PC-3 (cell line): Measurements from ENCODE around the gene BAIAP3. TPM values are rescaled to one million over a fixed set of nuclear protein-coding genes. Genes with fewer than 3 reads are reported as not detected.

Experiments used
- ATAC-seq: fragments of 200-7000 bp; cut with Tn5 transposase; 2 replicates; pipeline ENCODE4 v1.9.1; 2020; ENCODE audit warnings: mild to moderate bottlenecking, moderate library complexity
- BruUV-seq: library from RNA; stranded (reverse); fragments of 400-500 nt; replicated peaks from 2 replicates; lab custom pipeline; 2021; lab: Mats Ljungman, UMichigan
- CTCF ChIA-PET: fragments of 300-600 bp; sonication (Branson Sonifier 250); formaldehyde crosslinking; loops from one replicate; lab custom pipeline; 2022; ENCODE audit warnings: antibody characterized with exemption; lab: Charles Lee
- POLR2A ChIA-PET: fragments of 300-600 bp; sonication (Branson Sonifier 250); formaldehyde crosslinking; loops from one replicate; lab custom pipeline; 2022; ENCODE audit warnings: antibody characterized with exemption; ENCODE audit not compliant: unreplicated experiment; lab: Charles Lee
- DNase-seq: peaks from one replicate; pipeline ENCODE4 v3.0.0-alpha.2; 2015
- H2AFZ ChIP-seq: fragments of 300-600 bp; sonication (generic); 2 replicates; pipeline ENCODE4 v1.6.0; 2016; ENCODE audit warnings: antibody characterized with exemption, low read length
- H3F3A ChIP-seq: fragments of 300-600 bp; sonication (generic); one replicate; pipeline ENCODE4 v1.6.0; 2017; ENCODE audit warnings: antibody characterized with exemption, low read length, control low read depth, mild to moderate bottlenecking; ENCODE audit not compliant: unreplicated experiment
- H3K27ac ChIP-seq: fragments of 300-600 bp; sonication (generic); 2 replicates; pipeline ENCODE4 v1.5.1; 2016; ENCODE audit warnings: mild to moderate bottlenecking, low read length
- H3K27me3 ChIP-seq: fragments of 300-600 bp; sonication (generic); 2 replicates; pipeline ENCODE4 v1.6.1; 2016; ENCODE audit warnings: low read length, mixed read lengths
- H3K36me3 ChIP-seq: fragments of 300-600 bp; sonication (generic); 2 replicates; pipeline ENCODE4 v1.6.1; 2016; ENCODE audit warnings: low read depth, mixed run types, low read length, mixed read lengths
- H3K4me1 ChIP-seq: fragments of 300-600 bp; sonication (generic); 2 replicates; pipeline ENCODE4 v1.5.1; 2016; ENCODE audit warnings: low read length; ENCODE audit not compliant: insufficient read depth
- H3K4me2 ChIP-seq: fragments of 300-600 bp; sonication (generic); 2 replicates; pipeline ENCODE4 v1.6.0; 2016; ENCODE audit warnings: low read length
- H3K4me3 ChIP-seq: fragments of 300-600 bp; sonication (generic); 2 replicates; pipeline ENCODE4 v1.5.1; 2016; ENCODE audit warnings: mild to moderate bottlenecking, low read length, mixed read lengths
- H3K79me2 ChIP-seq: fragments of 300-600 bp; sonication (generic); 2 replicates; pipeline ENCODE4 v1.6.1; 2017; ENCODE audit warnings: low read length, mixed read lengths
- H3K9ac ChIP-seq: fragments of 300-600 bp; sonication (generic); 2 replicates; pipeline ENCODE4 v1.6.0; 2016; ENCODE audit warnings: mild to moderate bottlenecking, low read length
- H3K9me2 ChIP-seq: fragments of 300-600 bp; sonication (generic); replicated peaks from 2 replicates; pipeline ENCODE4 v1.6.1; 2016; ENCODE audit warnings: mixed run types, low read length, mixed read lengths
- H3K9me3 ChIP-seq: fragments of 300-600 bp; sonication (generic); 2 replicates; pipeline ENCODE4 v1.6.1; 2016; ENCODE audit warnings: low read length, mixed read lengths
- H4K20me1 ChIP-seq: fragments of 300-600 bp; sonication (generic); 2 replicates; pipeline ENCODE4 v1.6.1; 2016; ENCODE audit warnings: low read length, mixed read lengths
- EZH2 ChIP-seq: fragments of 300-600 bp; sonication (generic); IDR thresholded peaks from one replicate; pipeline ENCODE4 v1.6.1; 2017; ENCODE audit warnings: antibody characterized with exemption, mild to moderate bottlenecking, low read length; ENCODE audit not compliant: unreplicated experiment
- EZH2phosphoT487 ChIP-seq: fragments of 300-600 bp; sonication (generic); IDR thresholded peaks from 2 replicates; pipeline ENCODE4 v1.6.1; 2018; ENCODE audit warnings: mild to moderate bottlenecking, antibody characterized with exemption, low read length, borderline replicate concordance
- intact Hi-C: fragments of 100-400 bp; cut with micrococcal nuclease; formaldehyde crosslinking; loops from 2 replicates; pipeline ENCODE4 v1.9.0; 2023
- total RNA-seq: library from RNA; depleted of rRNA; stranded (reverse); fragments of >200 nt; gene quantifications from 2 replicates; pipeline ENCODE4 v1.2.3, GENCODE V29; 2014
- TF ChIP-seq, protein P1 (sequence below): fragments of 300-600 bp; sonication (generic); conservative IDR thresholded peaks from 2 replicates; pipeline ENCODE4 v1.5.1; 2017; ENCODE audit warnings: antibody characterized with exemption, low read depth, mild to moderate bottlenecking, low read length

BAIAP3 gene
- total RNA-seq, 1 experiment from 2014 or later, result 13.1 TPM

DNA sequence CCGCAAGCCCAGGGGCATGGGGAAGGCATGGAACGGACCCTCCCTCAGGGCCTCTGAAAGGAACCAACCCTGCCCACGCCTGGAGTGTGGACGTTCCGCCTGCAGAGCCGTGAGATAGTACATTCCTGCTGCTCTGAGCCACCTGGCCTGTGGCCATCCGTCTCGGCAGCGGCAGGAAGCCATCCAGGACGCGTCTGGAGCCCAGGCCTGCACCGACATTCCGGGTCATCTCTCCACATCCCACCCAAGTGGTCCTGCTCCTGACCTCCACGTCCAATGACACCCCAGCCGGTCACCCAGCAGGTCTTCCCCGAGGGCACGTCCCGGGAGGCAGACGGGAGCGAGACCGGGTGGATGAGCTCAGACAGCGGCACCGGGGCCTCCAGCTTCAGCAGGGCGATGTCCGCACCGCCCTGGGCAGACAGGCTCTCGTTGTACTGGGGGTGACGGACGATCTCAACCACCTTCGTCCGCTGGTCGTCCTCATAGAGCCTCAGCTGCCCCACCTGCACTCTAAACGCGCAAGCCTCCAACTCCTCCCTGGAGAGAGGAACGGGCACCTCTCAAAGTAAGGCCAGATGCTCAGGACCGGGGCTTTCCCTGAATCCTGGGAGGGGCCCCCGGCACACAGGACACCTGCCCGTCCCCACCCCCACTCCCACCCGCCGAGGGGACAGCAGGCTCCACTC, 45.3 kb upstream of the BAIAP3 start:
- ChIA-PET POLR2A (no interaction called here), CTCF (no interaction called here)
- H3K9me3 ChIP-seq, result no peaks in the 10 kb centered on the region
- H3K36me3 ChIP-seq, result no peaks in the 10 kb centered on the region
- peak overlapping the region; percentile 44; the same call in 1 of the 2 replicates for H3K4me3 ChIP-seq
- intact Hi-C loops, result no loop called here
- H2AFZ ChIP-seq, result peak overlapping the region; percentile 72
- no peak overlapping the region for H3K9ac ChIP-seq
- H4K20me1 ChIP-seq, result no peaks in the 10 kb centered on the region
- no TSS peak for BruUV-seq
- no peaks in the 10 kb centered on the region for H3F3A ChIP-seq
- no peaks in the 10 kb centered on the region for H3K9me2 ChIP-seq
- ATAC-seq (peak; percentile 76), DNase-seq (peak; percentile 20)
- no peak overlapping the region for H3K27ac ChIP-seq
- peak overlapping the region; percentile 73 for H3K4me2 ChIP-seq
- TF ChIP-seq EZH2phosphoT487, result no peak
- TF ChIP-seq EZH2, result no peak
- TF ChIP-seq, protein P1, sequence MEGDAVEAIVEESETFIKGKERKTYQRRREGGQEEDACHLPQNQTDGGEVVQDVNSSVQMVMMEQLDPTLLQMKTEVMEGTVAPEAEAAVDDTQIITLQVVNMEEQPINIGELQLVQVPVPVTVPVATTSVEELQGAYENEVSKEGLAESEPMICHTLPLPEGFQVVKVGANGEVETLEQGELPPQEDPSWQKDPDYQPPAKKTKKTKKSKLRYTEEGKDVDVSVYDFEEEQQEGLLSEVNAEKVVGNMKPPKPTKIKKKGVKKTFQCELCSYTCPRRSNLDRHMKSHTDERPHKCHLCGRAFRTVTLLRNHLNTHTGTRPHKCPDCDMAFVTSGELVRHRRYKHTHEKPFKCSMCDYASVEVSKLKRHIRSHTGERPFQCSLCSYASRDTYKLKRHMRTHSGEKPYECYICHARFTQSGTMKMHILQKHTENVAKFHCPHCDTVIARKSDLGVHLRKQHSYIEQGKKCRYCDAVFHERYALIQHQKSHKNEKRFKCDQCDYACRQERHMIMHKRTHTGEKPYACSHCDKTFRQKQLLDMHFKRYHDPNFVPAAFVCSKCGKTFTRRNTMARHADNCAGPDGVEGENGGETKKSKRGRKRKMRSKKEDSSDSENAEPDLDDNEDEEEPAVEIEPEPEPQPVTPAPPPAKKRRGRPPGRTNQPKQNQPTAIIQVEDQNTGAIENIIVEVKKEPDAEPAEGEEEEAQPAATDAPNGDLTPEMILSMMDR, result no peak
- H3K4me1 ChIP-seq, result no peaks in the 10 kb centered on the region
- no peaks in the 10 kb centered on the region for H3K27me3 ChIP-seq
- no peaks in the 10 kb centered on the region for H3K79me2 ChIP-seq

DNA sequence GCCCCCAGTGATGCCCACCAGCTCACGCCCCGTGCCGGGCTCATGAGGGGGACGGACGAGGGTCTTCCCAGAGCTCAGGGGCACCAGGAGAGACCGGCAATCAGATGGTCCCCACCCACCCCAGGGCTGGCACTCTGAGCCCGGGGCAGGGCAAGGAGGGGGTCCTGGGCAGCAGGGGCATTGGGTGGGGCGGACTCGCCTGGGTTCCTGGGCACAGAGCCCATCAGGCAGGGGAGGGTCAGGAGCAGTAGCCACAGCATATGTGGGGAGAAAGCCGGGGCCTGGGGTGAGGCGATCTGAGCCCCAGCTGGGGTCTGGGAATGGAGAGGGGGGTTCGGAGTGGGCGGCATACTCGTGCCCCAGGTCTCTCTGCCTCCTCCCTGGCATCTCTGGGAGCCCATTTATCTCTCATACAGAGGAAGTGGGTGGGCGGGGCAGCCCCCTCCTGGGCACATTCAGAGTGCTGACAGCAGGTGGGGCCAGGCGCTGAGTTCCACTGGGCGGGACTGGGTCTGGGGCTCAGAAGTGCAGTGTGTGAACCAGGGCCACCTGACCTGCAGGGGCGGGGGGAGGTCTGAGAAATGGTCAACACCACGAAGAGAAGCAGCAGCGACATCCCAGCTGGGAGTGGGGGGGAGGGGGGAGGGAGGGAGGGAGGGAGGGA, 44.5 kb upstream of the BAIAP3 start:
- H2AFZ ChIP-seq, result no peak overlapping the region
- H3F3A ChIP-seq, result no peaks in the 10 kb centered on the region
- no peaks in the 10 kb centered on the region for H3K27me3 ChIP-seq
- H3K9me3 ChIP-seq, result no peaks in the 10 kb centered on the region
- no peaks in the 10 kb centered on the region for H3K9me2 ChIP-seq
- H3K9ac ChIP-seq, result no peak overlapping the region
- ChIA-PET POLR2A (no interaction called here), CTCF (no interaction called here)
- TF ChIP-seq EZH2 (no peak), EZH2phosphoT487 (no peak)
- TF ChIP-seq, protein P1, result no peak
- ATAC-seq (no peak), DNase-seq (no peak)
- H3K36me3 ChIP-seq, result no peaks in the 10 kb centered on the region
- H3K4me1 ChIP-seq, result no peaks in the 10 kb centered on the region; the same call in 1 of the 2 replicates
- no peaks in the 10 kb centered on the region for H3K79me2 ChIP-seq
- no TSS peak for BruUV-seq
- intact Hi-C loops, result no loop called here
- H3K4me3 ChIP-seq, result no peak overlapping the region
- H3K27ac ChIP-seq, result no peak overlapping the region
- H4K20me1 ChIP-seq, result no peaks in the 10 kb centered on the region
- no peak overlapping the region for H3K4me2 ChIP-seq

GRCh38 chr16:1289477-1289866, 44.0 kb upstream of the BAIAP3 start:
- ChIA-PET CTCF (no interaction called here), POLR2A (no interaction called here)
- Histone ChIP-seq H3K4me3 (no peak overlapping the region), H3K4me1 (no peaks in the 10 kb centered on the region; the same call in 1 of the 2 replicates), H3K27me3 (no peaks in the 10 kb centered on the region), H3F3A (no peaks in the 10 kb centered on the region), H3K36me3 (no peaks in the 10 kb centered on the region), H3K9ac (no peak overlapping the region), H2AFZ (no peak overlapping the region), H3K4me2 (no peak overlapping the region), H3K79me2 (no peaks in the 10 kb centered on the region), H3K9me2 (no peaks in the 10 kb centered on the region), H3K27ac (no peak overlapping the region), H3K9me3 (no peaks in the 10 kb centered on the region), H4K20me1 (no peaks in the 10 kb centered on the region)
- TF ChIP-seq EZH2phosphoT487 (no peak), EZH2 (no peak)
- TF ChIP-seq, protein P1, result no peak
- BruUV-seq, result no TSS peak
- intact Hi-C loops, result no loop called here
- DNase-seq, result no peak
- ATAC-seq, result no peak
